M059J (cell line): ENCODE data around the gene UNK. TPM values are rescaled to one million over a fixed set of nuclear protein-coding genes. Genes with fewer than 3 reads are reported as not detected.
A peak's percentile ranks its signal among the peaks of the same experiment; 100 is the strongest.

Experiments
- DNase-seq: peaks from one replicate; pipeline ENCODE4 v3.0.0-alpha.2; 2012; ENCODE audit warnings: low read depth
- total RNA-seq: library from RNA; depleted of rRNA; stranded (reverse); fragments of >200 nt; shearing (Covaris generic); gene quantifications from 2 replicates; pipeline ENCODE4 v1.2.3, GENCODE V29; 2014

The UNK gene
- total RNA-seq, 1 experiment from 2014 or later = 26.7 TPM

DNA sequence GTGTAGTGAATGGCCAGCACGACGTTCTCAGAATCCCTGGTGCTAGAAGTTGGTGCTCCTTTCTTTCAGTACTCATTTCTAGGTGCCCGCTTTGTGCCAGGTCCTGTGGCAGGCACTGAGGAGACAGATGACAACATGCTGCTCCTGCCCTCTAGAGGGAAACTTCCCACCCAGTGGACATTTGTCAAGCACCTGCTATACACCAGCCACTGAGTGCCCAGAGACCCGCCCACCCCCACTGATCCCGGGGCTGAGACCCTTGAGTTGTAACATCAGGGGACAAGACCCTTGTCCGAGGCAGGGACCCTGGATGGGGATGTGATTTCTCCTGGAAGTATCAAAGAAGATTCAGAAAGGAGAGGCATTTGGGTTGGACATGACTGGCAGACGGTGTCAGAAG lies 34.5 kb downstream of the UNK start:
- DNase-seq = no peak

- DNase-seq = no peak
Measured at GRCh38 chr17:75819678-75820077, 35.1 kb downstream of the UNK start.

DNA sequence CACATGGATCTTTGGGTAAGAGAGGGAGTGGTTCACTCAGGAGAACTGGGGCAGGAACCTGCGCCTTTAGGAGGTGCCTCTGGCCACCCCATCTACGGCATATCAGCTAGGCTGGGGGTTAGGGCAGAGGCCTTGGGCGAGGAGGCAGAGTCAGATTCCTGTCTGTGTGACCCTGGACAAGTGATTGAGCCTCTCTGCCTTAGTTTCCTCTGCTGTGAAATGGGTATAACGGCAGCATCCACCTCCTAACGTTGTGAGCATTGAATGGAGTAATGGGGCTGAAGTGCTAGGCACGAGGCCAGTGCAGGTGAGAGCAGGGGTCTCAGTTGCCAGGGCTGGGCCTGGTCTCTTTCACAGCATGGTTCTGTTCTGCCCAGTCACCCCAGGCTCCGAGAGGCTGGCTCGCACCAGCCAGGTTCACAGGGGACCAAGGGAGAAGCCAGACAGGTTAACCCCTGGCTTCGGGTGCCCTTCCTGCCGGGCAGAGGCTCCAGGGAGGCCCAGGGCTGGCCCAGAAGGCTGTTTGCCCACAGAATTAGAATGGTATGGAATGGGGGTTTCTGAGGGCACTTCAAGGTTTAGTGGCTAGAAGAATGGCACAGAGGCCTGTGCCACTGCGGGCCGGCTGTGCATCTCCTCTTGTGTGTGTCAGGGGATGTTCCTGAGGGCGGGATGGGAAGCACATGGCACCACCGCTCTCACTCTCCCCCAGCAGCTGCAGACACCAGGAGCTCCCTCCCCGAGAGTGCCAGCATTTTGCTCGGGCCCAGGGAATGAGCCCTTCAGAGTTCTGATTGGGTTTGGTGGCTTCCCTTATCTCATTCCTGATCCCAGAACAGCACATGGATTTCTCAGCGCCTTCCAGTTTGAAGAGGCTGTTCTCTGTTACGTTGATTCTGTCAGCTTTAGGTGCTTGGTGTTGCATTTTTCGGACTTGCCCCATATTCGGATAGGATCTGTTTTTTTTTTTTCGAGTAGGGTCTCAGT lies 35.8 kb downstream of the UNK start:
- no peak for DNase-seq

DNA sequence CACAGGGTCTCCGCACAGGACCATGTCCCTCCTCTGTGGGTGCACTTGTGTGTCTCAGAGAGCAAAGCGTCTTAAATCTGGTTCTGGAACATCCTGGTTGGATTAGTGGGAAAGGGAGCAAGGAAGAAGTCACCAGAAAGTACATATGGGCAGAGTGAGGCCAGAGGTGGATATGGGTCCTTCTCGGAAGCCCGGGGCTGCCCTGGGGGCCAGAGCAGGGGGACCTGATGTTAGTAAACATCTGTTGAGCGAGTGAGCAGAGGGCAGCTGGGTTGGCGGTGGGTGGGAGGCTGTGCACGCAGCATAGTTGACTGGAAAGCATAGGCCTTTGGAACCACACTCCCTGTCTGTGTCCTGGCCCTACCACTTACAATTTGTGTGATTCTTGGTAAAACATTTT lies 36.9 kb downstream of the UNK start:
- DNase-seq = no peak

GRCh38 chr17:75822119-75822799 lies 37.7 kb downstream of the UNK start:
- DNase-seq = no peak

DNA sequence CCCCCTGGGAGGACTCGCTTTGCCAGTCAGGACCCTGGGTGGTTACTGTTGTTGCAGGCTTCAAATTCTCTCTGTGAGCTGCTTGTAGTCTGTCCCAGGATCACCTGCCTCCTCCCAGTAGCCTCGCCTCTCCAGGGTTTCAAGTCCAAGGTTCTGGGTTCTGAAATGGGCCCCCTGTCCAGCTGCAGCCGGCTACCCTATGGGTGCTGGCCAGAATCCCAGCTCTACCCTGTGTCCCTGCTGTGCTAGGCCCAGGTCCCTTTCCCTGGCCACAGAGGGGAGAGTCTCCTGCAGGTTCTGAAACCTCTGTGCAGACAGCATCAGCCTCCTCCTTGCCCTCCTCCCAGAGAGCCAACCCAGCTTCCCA lies 38.2 kb downstream of the UNK start:
- DNase-seq = no peak

DNA sequence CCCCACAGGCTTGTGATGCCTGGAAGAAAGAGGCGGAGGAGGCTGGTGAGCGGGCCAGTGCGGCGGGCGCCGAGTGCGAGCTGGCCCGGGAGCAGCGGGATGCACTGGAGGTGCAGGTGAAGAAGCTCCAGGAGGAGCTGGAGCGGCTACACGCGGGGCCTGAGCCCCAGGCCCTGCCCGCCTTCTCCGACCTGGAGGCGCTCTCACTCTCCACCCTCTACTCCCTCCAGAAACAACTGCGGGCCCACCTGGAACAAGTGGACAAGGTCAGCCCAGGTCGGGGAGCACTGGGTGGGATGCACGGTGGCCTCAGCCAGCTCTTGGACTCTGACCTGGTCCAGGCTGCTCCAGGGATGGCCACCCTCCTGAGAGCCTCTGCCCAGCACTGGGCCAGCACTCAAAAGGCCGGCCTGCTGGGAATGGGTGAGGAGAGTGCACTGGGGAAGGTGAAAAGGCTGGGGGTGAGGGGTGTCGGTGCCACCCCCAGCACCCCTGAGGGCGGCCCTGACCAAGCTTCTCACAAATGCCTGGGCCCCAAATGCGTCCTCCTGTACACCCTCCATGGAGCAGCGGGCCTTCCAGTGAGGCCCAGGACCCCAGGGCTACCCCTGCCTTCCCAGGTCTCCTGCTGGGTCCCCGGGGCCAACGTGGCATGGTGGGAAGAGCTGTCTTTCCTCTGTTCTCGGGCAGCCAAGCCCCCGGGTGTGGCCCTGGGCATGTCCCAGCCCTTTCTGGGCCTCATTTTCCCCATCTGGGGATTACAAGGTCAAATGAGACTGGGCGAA lies 38.8 kb downstream of the UNK start:
- no peak for DNase-seq

GRCh38 chr17:75824050-75824552 lies 39.5 kb downstream of the UNK start:
- DNase-seq = no peak

DNA sequence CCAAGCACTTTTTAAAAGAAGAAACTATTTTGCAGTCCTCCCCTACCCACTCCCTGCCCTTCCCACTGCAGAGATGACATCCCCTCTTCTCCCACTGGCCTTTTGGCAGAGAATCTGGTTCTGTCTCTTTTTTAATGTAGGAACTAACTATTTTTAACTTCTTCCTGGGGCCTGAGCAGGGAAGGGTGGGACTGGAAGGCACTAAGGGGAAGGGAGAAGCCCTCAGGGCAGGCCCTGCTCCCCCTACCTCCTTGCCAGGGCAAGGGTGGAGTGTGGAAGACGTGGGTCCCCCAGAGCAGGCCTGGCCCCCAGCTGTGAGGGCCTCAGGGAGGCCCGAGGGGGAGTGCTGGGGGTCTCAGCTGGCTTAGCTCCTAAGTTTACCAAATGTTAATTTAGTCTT lies 40.1 kb downstream of the UNK start:
- no peak for DNase-seq

DNA sequence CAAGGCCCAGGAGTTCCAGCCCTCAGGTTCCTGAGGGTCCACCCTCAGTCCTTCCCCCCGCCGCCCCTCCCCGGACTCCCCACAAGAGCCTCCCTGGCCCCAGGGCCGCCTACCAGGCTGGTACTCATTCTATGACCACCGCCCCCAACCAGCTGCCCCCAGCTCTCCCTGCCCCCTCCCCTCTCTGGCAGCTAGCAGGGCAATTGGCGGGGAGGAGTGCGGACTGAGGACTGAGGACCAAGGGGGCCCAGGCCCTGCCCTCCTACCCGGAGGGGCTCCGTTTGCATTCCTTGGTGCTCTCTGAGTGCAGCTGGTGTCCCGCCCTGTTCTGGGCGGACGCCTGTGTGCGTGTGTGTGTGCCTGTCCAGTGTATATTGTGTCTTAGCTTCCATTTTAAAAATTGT lies 40.5 kb downstream of the UNK start:
- DNase-seq = no peak

DNA sequence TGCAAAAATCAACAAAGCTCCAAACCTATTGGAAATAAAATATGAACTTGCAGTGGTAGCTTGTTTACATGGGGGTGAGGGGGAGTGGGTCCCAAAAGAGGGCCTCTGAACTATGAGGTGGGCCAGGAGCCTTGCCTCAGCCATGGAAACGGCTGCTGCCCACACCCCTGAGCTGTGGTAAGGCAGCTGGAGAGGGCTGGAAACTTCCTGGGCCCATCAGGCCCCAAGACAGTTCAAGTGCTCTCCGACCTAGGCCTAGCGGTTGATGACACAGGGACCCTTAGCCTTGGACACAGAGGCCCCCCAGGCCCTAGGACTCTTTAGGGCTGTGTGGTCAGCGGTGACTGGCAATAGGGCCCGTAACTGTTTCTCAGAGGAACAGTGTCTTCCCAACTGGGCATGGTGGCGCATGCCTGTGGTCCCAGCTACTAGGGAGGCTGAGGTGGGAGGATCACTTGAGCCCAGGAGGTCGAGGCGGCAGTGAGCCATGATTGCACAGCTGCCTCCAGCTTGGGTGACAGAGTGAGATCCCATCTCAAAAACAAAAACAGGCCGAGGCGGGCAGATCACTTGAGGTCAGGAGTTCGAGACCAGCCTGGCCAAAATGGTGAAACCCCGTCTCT lies 41.3 kb downstream of the UNK start:
- DNase-seq = no peak

DNA sequence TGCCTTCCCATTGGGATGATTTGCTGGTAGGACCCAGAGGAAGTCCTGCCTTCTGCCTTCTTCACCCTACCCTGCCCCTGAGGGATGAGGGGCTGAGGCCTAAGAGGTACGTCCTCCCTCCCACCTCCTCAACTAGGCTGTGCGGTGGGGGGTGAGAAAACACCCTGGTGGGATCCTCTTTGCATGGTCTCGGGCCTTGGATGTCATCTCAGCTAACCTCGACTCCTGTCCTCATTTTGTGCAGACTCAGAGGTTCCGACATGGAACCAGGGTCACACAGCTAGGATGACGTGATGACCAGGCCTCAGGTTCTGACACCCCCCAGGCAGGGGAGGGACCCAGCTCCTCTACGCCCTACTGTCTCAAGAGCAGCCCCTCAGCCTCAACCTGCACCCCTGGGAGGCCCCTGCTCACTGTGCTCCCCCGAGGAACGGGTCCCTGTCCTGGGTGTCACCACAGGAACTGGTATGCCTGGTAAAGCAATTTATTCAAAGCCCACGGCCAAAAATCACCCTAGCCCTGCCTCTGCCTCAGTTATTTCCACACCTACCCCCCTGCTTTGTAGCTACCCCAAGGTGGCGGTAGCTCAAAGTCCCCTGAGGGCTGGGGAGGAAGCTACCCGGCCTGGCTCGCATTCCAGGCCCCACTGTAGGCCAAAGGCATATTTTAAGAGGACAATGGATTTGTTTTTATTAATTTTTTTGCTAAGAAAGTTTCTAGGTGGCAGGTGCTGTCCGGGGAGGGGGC lies 42.1 kb downstream of the UNK start:
- DNase-seq = no peak

GRCh38 chr17:75827308-75828075 lies 42.9 kb downstream of the UNK start:
- DNase-seq = no peak

DNA sequence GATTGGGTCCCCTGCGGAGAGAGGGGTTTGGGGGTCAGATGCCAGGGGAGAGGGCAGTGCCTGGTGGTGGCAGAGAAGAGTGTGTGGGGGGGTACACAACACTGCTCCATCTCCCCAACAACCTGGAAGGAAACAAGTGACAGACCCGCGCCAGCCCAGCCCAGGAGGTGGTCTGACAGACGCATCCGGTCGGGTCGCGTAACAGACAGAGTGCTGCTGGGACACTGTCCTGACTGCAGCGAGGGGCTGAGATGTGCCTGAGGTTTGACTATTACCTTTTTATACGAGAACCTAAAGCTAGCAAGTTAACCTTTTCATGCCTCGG lies 43.4 kb downstream of the UNK start:
- no peak for DNase-seq

GRCh38 chr17:75828741-75829140 lies 44.1 kb downstream of the UNK start:
- DNase-seq = no peak

DNA sequence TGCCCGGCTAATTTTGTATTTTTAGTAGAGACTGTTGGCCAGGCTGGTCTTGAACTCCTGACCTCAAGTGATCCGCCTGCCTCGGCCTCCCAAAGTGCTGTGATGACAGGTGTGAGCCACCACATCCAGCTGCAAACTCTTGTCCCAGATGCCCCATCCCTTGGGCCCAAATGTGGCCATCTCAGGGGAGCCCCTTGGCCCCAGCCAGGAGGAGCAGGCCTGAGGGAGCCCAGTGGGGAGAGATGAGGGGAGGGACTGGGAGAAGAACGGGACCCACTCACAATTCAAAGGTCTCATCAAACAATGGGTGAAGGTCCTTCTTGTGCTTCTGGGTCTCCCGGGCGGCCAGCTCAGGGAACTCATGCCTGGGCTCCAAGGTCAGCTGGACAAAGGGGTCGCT lies 45.1 kb downstream of the UNK start:
- no peak for DNase-seq

- DNase-seq = no peak
Measured at GRCh38 chr17:75830164-75831031, 45.8 kb downstream of the UNK start.

DNA sequence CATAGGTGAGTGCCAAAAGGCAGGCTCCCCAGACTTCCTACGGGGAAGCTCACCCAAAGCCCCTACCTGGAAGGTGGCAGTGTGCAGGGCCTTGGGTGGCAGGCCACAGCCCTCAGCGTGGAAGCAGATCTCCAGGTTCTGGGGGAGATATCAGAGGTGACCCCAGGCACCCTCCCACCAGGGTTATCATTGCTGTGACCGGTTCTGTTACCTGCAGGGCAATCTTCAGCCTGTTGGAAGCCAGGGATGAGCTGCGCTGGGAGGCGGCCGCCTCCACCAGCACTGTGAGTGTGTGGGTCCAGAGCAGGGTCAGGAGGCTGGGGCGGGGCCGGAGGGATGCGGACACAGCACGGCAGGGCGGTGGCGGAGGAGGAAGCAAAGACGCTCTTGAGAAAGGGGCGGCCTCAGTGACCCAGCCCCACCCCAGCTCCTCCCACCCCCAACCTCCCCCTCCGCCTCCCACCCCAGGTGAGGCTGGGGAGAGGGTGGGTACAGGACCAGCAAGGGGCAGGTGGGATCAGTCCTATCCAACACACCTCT lies 46.5 kb downstream of the UNK start:
- no peak for DNase-seq

GRCh38 chr17:75832164-75832651 lies 47.6 kb downstream of the UNK start:
- DNase-seq = peak; percentile 76
